GM15510 (cell line): ENCODE measurements around the gene DCDC2B.

ENCODE experiments used
- POLR2A ChIP-seq: IDR thresholded peaks from 3 replicates; pipeline ENCODE4 v1.6.1; 2011; ENCODE audit warnings: borderline replicate concordance; ENCODE audit not compliant: insufficient read length; ENCODE audit errors: extremely low read depth

DCDC2B gene

DNA sequence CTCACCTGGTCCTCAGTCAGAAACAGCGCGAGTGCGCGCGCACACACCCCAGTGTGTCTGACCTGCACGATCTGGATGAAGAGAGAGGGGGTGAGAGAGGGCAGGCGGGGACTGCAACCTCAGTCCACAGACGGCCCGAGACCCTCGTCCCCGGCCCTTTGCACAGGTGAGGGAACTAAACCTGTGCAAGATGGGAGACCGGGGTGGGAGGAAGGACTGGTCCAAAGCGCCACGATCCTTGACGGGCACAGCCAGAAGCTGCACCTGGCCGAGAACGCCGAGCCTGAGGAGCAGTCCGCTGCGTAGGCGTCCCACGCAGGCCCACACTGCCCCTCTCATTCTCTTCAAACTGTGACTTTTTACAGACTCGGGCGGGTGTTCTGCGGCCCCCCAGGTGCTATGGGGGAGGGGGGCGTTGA, 3.9 kb upstream of the DCDC2B start:
- no peak for TF ChIP-seq POLR2A

DNA sequence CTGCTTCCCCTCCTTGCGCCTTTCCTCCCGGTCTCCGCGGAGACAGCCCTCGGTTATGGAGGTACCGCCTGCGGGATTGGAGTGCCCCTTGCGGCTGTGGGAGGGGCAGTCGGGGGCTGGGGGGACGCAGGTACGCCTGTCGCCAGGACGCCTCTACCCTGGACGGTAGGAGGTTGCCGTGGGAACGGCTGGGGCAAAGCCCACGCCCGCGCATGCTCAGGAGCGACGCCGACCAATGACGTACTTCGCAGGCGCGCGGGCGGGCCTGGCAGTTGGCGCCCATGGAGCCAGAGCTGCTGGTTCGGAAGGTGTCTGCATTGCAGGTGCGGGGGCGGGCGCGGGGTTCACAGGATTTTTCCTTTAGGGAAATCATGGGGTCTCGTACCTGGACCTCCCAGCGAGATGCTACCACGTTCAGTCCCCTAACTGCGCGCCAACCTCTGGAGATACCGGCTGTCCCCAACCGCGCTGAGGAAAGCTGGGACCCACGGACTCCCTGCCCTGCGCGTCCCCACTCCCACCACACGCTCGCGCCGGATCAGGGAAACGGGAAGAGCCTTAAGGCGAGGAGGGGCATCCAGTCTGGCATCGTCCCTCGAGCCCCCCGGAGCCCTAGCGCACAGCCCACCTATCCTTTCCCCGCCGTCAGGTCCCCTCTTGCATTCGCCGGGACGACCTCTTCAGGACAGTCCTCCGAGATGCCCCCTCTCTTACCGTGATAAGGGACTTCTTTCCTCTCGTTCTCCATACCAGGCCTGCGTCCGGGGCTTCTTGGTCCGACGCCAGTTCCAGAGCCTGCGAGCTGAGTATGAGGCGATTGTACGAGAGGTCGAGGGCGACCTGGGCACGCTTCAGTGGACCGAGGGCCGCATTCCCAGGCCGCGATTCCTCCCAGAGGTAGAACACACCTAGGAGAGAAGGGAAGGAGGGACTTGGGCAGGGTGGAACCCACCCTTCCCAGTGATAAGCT, 3.2 kb upstream of the DCDC2B start, which contains the start of gene IQCC:
Gene IQCC, plus strand, starts transcription at position 271 of the 970 bp plus-strand sequence. Its CDS starts 11 bp downstream, at position 282.
- peak; percentile 83 for TF ChIP-seq POLR2A

DNA sequence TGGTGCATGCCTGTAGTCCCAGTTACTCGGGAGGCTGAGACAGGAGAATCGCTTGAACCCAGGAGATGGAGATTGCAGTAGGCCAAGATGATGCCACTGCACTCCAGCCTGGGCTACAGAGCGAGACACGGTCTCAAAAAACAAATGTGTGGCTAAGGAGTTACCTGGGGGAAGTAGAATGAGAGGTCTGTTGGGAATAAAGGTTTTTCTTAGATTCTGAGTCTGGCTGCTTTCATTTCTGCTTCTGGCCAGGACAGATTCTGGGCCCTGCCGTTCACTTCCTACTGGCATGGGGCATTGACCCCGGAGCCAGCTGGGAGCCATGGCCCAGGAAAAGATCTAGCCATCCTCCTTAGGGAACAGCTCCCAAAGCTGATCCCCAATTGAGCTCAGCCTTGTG, 420 bp upstream of the DCDC2B start:
- TF ChIP-seq POLR2A: no peak

DNA sequence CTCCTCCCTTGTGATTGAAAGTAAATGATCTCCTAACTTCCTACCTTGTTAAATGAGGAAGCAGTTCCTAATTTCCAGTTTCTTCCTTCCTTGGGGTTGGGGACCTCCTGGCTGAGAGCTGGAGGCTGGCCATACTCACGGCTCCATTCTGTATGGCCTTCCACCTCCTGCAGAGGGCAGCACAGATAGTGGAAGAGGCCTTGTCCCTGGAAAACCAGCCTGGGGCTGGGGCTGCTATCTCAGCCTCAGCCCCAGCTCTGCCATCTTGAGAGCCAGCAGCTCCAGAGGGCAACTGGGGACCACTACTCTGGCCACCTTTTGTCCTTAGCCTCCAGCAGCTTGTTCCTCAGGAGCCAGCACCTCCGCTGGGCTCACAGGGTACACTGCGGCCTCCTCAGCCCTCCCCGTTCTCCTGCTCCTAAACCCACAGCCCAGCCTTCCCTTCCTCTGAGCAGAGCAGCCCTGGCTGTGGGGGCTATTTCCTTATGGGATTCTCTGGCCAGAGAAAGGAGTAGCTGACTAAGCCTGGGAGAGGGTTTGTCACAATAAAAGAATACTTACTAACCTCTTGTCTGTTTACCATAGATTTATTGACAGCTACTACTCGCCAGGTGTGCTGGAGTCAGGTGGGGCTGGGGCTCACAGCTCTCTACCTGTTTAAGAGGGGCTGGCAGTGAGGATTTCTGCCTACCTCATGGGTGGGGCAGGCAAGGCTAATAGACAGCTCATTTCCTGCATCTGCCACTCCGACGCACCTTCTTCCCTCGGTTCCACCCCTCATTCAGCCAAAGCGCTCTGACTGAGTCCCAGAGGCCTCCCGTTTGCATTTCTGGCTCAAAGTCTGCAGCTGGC, 7.0 kb downstream of the DCDC2B start:
- no peak for TF ChIP-seq POLR2A

DNA sequence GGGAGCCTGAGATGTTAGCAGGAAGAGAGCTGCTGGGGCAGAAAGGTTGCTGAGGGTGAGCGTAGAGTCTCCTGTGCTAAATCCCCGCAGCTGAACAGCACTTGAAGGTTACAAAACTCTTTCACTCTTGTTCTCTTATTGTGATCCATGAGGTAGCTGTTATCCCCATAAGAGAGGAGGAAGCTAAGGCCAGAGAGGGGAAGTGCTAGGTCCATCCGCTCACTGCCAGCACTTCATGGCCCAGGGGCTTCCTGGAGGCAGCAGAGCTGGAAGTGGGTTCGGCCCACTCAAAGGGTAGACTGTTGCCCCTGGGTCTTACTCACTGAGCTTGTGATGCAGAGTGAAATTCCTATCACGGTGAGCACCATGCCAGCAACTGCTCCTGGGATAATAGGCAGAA, 7.7 kb downstream of the DCDC2B start:
- no peak for TF ChIP-seq POLR2A

DNA sequence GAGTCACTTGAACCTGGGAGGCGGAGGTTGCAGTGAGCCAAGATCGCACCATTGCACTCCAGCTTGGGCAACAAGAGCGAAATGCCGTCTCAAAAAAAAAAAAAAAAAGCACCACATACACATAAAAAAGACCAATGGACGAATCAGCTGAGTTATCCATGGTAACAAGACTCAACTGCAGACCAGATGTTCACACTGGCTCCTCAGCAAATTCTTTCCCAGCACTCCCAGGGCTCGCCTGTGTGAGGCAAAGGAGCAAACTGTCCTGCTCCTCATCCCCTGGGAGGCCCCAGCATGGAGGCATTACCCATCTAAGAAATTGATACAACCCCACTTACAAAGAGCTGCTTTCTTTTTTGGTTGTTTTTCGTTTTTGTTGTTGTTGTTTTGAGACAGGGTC, 10.1 kb downstream of the DCDC2B start:
- no peak for TF ChIP-seq POLR2A

DNA sequence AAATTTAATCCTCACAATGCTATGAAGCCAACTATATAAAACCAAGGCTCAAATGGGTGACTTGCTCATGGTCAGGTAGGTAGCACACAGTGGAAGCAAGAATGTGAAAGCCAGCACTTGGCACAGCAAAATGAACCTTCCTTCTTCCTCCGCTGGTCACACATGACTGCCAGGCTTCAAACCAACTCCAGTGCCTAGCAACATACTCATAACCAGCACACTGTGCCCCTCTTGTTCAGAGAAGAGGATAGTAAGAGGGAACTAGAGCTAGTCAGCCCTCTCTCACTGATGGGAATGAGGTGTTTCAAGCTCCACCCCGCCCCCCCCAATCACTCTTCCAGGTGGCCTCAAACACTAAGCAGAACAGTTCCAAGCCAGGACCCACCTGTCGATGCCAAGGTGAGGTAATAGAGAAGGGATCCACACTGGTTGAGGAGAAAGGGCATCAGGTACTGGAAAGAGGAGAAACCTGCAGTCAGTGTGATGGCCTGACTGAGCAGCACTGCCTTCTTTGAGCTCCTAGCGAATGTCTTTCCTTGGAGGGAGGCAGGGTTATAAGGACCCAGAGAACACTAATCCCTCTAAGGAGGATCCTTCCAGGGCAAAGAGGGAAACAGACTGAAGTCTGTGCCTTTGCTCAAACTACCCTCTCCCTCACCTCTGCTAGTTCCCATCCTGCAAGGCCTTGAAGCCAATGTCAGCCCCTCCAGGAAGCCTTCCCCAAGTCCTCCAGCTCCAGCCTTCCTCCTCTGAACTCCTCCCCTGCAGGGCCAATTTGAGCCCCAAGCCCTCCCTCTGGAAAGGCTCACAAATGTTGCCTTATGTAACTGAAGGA, 12.1 kb downstream of the DCDC2B start:
- no peak for TF ChIP-seq POLR2A

DNA sequence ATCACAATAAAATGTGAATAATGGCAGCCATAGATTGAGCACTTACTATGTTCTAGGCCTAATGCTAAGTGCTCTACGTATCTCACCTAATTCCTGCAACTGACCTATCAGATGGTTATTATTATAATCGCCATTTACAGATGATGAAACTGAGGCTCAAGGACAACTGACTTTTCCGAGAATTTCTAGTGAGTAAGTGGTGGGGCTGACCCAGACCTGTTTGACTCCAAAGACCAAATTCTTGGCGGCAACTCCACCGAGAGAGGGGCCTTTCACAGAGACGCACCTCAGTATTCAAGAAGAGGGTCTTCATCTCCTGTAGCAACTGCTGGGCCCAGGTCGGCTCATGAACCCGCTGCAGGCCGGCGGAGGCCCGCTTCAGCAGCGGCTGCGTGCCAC, 12.7 kb downstream of the DCDC2B start:
- TF ChIP-seq POLR2A: no peak

DNA sequence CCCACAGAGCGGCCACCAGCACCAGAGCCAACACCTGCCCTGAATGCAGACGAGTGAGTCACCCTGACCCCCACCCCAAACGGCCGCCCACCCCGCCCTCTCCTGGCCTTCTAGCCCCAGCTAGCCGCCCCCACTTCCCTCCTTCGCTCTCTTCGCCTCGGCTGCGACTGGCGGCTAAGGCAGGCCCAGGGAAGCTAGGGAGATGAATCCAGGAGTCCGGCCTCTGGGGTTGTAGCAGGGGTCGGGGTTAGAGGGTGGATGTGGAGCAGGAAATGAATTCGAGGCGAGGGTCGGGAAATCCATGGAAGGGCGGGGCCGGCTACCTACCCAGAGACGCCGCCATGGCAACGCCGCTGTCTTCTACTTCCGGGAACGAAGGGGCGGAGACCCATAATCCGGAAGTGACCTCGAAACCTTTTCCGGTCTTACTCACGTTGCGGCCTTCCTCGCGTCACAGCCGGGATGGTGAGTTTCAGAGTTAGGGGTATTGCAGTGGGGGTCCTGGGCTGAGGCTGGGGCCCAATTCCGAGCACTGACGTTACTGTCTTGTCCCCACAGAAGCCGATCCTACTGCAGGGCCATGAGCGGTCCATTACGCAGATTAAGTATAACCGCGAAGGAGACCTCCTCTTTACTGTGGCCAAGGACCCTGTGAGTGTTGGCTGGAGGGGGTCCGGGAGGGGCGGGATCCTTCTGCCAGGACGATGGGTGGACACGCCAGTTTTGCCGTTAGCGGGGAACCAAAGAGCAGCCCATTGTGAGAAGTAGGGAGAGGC, 13.3 kb downstream of the DCDC2B start, which contains the start of the genes EIF3I and TMEM234:
Gene EIF3I, plus strand, starts transcription at position 428 of the 776 bp plus-strand sequence. Its CDS starts 35 bp downstream, at position 463.
Gene TMEM234, minus strand, starts transcription at position 374 of the 776 bp plus-strand sequence. Its CDS starts 31 bp downstream, at position 343.
- TF ChIP-seq POLR2A: peak; percentile 80

DNA sequence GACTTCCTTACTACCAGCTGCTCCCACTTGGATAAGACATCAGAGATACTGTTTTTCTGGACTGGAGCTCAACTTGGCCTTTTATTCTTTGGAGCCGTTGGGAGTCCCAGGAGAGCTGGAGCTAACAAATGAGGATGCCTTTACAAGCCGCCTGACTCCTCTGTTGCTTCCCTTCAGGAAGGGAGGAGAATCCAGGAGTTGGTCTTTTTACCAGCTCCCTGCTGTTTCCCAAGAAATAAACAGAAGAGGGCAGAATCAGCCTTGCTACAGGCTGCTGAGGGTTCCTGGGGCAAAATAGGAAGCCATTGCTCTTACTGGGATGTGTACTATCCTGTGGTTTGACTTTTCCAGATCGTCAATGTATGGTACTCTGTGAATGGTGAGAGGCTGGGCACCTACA, 14.8 kb downstream of the DCDC2B start:
- TF ChIP-seq POLR2A: no peak

DNA sequence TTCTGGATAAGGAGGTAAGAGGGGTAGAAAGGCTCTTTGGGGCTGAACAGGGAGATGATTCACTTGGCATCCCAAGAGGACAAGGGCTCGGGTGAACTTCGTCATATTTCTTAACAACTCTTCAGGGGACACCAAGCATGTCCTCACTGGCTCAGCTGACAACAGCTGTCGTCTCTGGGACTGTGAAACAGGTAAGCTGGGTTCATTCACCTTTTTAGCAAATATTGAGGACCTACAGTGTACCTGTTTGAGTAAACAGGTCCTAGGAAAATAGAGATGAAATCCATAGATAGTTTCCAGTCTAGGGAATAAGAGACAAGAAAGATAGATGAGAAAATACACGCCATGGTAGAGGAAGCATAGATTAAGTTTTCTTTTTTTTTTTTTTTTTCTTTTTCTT, 15.4 kb downstream of the DCDC2B start:
- TF ChIP-seq POLR2A: no peak

DNA sequence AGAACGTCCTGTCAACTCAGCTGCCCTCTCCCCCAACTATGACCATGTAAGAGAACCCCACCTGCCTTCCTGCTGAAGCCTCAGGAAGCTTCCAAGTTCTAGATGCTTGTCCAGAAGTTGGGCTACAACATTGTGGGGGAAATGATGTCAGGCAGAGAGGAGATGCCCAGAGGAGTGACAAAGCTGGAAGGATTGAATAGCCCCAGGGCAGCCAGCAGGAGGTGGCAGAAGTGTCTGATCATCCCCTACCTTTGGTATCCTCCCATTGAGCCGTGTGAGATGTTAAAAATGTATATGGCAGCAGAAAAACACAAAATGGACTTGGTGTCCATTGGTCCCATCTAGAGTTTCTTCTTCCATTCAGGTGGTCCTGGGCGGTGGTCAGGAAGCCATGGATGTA, 19.9 kb downstream of the DCDC2B start:
- TF ChIP-seq POLR2A: no peak

DNA sequence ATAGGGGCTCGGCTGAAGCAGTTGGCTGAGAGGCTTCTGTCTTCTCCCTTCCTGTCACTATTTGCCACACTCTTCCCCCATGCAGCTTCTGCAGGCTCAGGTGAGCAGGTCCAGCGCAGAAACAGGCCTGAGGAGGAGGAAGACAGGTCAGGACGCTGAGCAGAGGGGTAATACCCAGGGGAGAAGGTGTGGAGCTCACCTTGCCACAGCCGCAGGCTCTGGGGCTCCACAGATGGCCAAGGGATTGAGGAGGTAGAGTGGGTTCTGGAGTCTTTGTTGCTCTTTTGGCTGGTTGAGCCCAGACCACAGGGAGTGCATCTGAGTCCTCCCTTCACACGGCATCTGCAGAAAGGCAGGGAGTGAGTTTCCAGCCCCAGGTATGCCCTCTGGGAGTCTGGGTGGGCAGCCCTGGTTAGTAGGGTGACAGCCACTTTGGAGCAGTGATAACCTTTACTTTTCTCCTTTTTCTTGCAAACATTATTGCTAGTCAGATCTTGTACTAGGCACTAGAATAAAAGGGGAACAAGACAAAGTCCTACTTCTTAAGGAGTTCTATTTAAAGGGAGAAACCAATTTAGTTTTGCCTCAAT, 23.0 kb downstream of the DCDC2B start:
- TF ChIP-seq POLR2A: no peak
